Stimulated activated CD8-positive, alpha-beta memory T cell treated with anti-CD3 and anti-CD28 coated beads, Interleukin-7, amount 100 ng/mL, for 1 hour (primary cell): ENCODE data around the gene L3MBTL1.
"Not testable (repeated sequence)": the region's sequence is repeated elsewhere in the genome, so short reads cannot be mapped to it uniquely, and the experiment has no call there.

Source experiments
- DNase-seq, 2 donors: peaks; one replicate each; pipeline ENCODE4 v3.0.0-alpha.2; 2020; ENCODE audit warnings: low read depth in 2 of 2

L3MBTL1 gene

DNA sequence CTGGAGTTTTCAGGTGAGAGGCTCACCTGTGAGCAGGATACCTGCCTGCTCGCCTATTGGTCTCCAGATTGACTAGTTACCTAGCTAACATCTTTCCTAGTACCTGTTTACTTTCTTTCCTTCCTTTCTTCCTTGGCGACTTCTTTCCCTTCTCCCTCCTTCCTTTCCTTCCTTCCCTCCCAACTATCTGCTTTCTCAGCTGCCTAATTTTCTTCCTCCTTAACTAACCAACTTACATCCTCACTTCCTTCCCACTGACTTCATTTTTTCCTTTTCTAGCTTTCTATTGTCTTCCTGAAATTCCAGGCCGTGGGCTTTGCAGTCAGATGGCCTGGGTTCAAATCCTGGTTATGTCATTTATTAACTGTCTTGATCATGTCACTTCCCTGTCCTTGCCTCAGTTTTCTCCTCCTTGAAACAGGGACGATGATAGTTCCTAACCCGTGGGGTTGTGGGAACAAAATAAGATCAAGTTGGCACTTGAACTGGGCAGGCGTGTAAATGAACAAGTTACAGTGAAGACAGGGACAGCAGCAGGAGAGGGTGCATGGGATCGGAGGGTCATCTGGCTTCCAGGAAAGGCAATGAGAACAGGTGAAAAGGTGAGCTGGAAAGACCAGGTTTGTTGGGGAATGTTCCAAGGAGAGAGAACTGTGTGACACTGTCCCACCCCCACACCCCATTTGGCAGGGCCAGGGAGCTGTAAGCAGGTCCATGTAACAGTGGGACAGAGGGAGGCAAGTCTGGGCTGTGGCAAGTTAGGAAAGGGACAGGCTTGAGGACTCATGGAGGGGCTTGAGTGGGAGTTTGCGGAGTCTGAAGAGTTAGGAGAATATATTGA is 51.9 kb downstream of the L3MBTL1 start:
- DNase-seq: no peak

DNA sequence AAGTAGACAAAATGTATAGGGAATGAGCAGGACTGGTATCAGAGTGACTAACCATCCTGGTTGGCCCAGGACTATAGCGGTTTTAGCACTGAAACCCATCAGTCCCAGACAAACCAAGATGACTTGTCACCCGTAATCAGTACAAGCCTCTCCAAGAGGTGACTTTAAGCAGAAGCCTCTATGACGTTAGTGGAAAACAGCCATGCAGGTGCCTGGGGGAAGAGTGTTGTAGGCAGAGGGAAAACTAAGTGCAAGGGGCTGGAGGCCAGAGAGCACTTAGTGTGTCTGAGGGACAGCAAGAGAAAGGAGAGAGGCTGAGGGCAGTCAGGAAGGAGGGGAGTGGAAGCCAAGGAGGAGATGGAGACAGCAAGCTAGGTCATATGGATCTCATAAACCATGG is 53.5 kb downstream of the L3MBTL1 start:
- DNase-seq: no peak

- DNase-seq: no peak
These were observed 55.9 kb downstream of the L3MBTL1 start for GRCh38 chr20:43563429-43563828.

- no peak for DNase-seq
These were observed 56.5 kb downstream of the L3MBTL1 start for GRCh38 chr20:43563991-43564390.

- DNase-seq: no peak
These were observed 57.0 kb downstream of the L3MBTL1 start for GRCh38 chr20:43564455-43564854.

DNA sequence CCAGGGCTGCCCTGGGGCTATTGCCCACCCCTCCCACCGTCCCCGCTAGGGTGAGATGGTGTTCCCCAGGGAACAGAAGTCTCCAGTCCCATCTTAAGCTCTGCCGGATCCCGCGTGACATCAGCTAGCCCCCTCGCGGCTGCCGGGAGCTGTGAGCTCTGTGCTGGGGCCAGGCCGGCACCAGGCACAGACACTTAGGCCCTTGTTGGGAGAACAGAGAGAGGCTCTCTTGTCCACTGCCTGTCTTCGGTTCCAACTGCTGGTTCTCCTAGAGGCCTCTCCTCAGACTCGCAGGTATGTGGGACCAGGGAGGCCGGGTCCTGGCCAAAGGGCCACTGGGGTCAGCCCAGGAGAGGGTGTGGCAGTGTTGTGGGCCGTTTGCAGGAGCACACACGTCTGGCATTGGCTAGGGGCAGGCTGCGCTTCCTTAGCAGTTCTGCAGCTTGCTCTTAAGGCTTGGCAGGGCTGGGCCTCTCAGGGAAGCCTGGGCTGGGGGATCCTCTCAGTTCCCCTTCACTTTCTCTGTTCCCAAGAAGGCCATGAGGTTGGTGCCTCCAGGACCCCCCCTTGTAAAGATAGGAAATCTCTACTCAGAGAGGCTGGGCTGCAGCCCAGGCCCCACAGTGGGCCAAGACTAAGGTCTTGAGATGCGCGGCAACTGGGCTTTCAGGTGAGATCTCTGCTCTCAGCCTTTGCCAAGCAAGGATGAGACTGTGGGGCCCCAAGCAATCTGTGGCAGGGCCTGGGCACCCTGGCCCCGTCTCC is 57.7 kb downstream of the L3MBTL1 start:
- DNase-seq: no peak

GRCh38 chr20:43565758-43566104 is 58.2 kb downstream of the L3MBTL1 start:
- DNase-seq: no peak

DNA sequence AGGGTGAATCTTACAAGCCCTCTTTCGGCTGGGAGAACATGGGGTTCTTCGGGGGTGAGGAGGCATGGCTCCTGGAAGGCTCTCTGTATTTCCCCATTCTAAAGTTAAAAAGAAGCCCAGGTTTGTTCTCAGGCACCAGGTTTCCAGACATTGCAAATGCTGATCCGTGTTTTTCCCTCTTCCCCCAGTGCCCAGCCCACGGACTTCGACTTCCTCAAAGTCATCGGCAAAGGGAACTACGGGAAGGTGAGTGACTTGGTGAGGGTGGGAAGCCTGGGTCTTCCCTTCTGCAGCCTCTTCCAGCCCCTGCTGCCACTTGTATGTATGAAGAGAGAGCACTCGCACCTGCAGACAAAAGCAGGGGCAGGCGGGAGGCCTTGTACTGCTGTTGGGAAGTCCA is 60.0 kb downstream of the L3MBTL1 start:
- no peak for DNase-seq

DNA sequence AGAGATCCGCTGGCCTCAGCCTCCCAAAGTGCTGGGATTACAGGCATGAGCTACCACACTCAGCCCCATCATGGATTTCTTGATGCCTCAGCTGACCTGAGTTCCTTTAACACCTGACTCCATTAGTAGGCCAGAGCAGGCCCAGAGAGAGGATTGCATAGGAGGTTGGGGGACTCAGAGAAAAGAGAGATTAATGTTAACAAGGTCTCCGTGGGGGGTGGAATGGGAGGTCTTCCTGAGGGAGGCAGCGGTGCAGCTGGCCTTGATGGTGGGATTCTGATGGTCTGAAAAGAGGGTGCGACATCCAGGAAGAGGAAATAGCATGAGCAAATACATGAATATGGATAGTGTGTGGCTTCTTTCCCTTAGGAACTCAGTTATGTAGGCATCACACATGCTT is 61.2 kb downstream of the L3MBTL1 start:
- DNase-seq: no peak

GRCh38 chr20:43569282-43569681 is 61.8 kb downstream of the L3MBTL1 start:
- no peak for DNase-seq

GRCh38 chr20:43570496-43570895 is 63.0 kb downstream of the L3MBTL1 start:
- DNase-seq: no peak

DNA sequence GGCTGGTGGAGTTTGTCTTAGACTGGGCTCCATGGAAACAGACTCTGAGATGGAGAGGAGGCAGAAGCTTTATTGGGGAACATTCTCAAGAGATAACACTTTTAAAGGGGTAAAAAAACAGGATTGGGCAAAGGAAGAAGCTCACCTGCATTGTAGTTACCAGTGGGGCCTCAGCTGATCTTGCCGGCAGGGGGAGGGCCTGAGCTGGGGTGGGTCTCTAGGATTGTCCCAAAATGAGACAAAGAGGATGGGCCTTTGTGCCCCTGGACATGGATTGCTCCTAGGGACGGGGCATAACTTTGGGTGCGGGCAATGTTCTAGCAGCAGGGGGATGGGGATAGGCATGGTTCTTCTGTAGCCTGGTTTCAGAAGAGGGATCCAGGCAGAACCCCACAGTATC is 63.8 kb downstream of the L3MBTL1 start:
- DNase-seq: no peak

DNA sequence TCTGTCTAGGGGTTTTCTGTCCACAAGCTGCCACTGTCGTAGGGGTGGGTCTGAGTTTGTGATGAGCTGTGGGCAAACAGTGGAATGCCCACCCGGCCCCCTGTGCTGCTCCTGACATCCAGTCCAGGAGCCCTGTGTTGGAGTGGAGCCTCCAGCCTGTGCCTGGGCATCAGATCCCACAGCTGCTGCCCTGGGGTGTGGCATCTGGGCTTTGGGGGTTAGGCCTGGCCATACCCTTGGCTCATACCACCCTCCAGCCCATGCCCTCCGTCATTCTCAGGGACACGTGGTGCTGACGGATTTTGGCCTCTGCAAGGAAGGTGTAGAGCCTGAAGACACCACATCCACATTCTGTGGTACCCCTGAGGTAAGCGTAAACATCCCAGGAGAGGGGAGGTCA is 64.3 kb downstream of the L3MBTL1 start:
- DNase-seq: no peak

DNA sequence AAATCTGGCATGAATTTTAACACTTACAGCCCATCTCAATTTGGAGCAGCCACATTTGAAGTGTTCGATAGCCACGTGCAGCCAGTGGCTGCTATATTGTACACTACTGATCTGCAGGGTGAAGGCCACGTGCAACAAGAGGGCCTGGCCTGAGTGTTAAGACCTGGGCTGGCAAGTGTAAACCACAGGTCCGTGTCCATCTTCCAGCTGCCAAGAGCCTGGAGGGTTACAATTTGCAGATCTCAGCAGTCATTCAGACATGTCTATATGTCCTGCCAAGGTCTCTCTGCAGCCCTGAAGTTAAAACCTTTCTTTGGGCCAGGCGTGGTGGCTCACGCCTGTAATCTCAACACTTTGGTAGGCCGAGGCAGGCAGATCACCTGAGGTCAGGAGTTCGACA is 65.4 kb downstream of the L3MBTL1 start:
- no peak for DNase-seq

DNA sequence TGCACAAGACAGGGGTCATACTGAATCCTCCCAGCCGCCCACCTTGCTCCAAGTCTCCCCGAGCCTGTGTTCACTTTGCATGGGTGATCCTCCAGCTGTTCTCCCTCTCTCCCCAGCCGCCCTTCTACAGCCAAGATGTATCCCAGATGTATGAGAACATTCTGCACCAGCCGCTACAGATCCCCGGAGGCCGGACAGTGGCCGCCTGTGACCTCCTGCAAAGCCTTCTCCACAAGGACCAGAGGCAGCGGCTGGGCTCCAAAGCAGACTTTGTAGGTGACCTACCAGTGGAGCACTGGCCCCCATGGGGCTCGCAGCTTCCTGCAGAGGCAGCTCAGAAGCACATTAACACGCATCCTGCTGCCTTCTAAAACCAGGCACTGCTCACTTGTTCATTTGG is 68.6 kb downstream of the L3MBTL1 start:
- no peak for DNase-seq

- DNase-seq: no peak
These were observed 72.6 kb downstream of the L3MBTL1 start for GRCh38 chr20:43579861-43580793.

DNA sequence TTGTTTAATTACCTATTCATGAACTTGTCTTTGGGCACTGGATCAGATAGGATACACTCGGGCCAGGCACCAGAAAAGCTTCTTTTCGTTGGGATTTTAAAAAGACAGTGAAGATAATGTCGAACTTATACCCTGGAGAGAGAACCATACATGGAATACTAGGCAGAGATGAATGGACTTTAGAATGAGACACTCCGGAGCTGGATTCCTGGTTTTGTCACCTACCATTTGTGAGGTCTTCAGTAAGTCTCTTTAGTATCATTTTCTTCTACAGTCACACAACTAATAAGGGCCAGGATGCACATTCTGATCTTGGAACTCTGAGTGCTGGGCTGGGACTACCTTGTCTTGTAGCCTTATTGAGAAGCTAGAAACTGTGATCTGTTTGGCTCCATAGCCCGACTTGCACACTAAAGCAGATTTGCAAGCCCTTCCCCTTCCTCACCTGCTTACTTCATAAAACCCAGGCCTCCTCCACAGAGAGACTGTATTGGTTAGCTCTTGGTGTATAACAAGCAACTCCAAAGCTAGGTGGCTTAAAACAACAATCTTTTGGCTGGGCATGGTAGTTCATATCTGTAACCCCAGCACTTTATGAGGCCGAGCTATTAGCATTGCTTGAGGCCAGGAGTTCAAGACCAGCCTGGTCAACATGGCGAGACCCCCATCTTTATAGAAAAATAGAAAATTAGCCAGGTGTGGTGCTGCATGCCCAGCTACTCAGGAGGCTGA is 75.8 kb downstream of the L3MBTL1 start:
- DNase-seq: no peak

DNA sequence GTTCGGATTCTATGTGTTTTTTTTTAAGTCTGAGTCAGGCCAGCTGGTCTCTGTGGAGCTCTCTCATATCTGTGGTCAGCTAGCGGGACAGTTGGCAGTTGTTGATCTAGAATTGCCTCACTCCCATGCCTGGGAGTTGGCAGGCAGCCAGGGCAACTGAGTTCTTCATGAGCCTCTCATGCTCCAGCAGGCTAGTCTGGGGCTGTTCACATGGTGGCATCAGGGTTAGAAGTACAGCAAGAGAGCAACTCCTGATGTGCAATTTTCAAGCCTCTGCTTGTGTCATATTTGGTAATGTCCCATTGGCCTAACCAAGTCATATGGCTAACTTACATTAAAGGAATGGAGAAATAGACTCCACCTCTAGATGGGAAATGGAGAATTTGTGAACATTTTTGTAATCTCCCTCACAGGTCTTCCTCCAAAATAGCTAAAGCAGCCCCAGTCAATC is 76.5 kb downstream of the L3MBTL1 start:
- no peak for DNase-seq

GRCh38 chr20:43584448-43585136 is 77.1 kb downstream of the L3MBTL1 start:
- no peak for DNase-seq

- DNase-seq: no peak
These were observed 79.1 kb downstream of the L3MBTL1 start for GRCh38 chr20:43586641-43587040.

GRCh38 chr20:43588526-43588925 is 81.0 kb downstream of the L3MBTL1 start:
- not testable (repeated sequence) for DNase-seq
